SK-N-SH (cell line): ENCODE results near the gene MS4A4E.

ENCODE experiments used
- REST ChIP-seq: IDR thresholded peaks from 2 replicates; pipeline ENCODE4 v1.6.1; 2012; ENCODE audit warnings: mild to moderate bottlenecking, low read depth, low read length, moderate library complexity
- TAF1 ChIP-seq: IDR thresholded peaks from 2 replicates; pipeline ENCODE4 v1.6.1; 2012; ENCODE audit warnings: low read depth, mild to moderate bottlenecking, low read length, moderate library complexity, borderline replicate concordance
- YY1 ChIP-seq: IDR thresholded peaks from 2 replicates; pipeline ENCODE4 v1.4.0; 2012; ENCODE audit warnings: low read depth, mild to moderate bottlenecking
- TF ChIP-seq, protein P1 (sequence below): IDR thresholded peaks from 2 replicates; pipeline ENCODE4 v1.4.0; 2012; ENCODE audit warnings: low read depth

DNA sequence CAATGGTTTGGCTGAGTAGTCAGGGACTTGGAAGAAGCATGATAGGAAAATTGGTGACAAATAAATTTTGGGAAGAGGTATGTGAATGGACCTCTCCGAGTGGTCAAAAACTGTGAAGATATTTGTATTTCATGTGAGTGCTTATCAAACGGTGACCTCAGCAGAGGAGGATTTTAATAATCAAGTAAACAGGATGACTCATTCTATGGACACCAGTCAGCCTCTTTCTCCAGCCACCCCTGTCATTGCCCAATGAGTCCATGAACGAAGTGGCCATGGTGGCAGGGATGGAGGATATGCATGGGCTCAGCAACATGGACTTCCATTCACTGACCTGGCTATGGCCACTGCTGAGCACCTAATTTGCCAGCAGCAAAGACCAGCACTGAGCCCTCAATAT lies 21.2 kb downstream of the MS4A4E start:
- TF ChIP-seq, protein P1, sequence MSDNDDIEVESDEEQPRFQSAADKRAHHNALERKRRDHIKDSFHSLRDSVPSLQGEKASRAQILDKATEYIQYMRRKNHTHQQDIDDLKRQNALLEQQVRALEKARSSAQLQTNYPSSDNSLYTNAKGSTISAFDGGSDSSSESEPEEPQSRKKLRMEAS = no peak
- TF ChIP-seq TAF1 (no peak), YY1 (no peak), REST (no peak)
